H54 (cell line): Measurements from ENCODE around the gene SLC16A10.

Experiments
- DNase-seq: peaks from one replicate; pipeline ENCODE4 v3.0.0; 2011; ENCODE audit warnings: low spot score, mixed read lengths; ENCODE audit not compliant: insufficient read length
- FAIRE-seq: peaks from 3 replicates; lab custom pipeline; 2011; peaks lifted over from hg19 to GRCh38; lab: Jason Lieb, UNC
- POLR2A ChIP-seq: IDR thresholded peaks from 2 replicates; pipeline ENCODE4 v1.6.1; 2011; ENCODE audit warnings: low read depth, mild to moderate bottlenecking, low read length

Gene SLC16A10

GRCh38 chr6:111265842-111266241 is 178.5 kb downstream of the SLC16A10 start:
- FAIRE-seq (no peak), DNase-seq (no peak)
- TF ChIP-seq POLR2A = no peak

DNA sequence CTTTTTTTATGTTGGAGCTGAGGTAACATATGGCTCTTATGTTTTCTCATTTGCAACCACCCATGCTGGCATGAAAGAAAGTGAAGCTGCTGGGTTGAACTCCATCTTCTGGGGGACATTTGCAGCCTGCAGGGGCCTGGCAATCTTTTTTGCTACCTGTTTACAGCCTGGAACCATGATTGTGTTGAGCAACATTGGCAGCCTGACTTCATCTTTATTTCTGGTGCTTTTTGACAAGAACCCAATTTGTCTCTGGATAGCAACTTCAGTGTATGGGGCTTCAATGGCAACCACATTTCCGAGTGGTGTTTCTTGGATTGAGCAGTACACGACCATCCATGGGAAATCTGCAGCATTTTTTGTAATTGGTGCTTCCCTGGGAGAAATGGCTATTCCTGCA is 179.0 kb downstream of the SLC16A10 start:
- FAIRE-seq (no peak), DNase-seq (no peak)
- TF ChIP-seq POLR2A = no peak

GRCh38 chr6:111267764-111268333 is 180.5 kb downstream of the SLC16A10 start:
- no peak for TF ChIP-seq POLR2A
- FAIRE-seq (no peak), DNase-seq (no peak)

- no peak for TF ChIP-seq POLR2A
- DNase-seq = no peak
- no peak for FAIRE-seq
Measured at GRCh38 chr6:111269401-111269970, 182.2 kb downstream of the SLC16A10 start.

- TF ChIP-seq POLR2A = no peak
- DNase-seq (no peak), FAIRE-seq (no peak)
Measured at GRCh38 chr6:111270121-111270520, 182.8 kb downstream of the SLC16A10 start.

- TF ChIP-seq POLR2A = no peak
- no peak for DNase-seq
- no peak for FAIRE-seq
Measured at GRCh38 chr6:111274593-111275217, 187.4 kb downstream of the SLC16A10 start.

DNA sequence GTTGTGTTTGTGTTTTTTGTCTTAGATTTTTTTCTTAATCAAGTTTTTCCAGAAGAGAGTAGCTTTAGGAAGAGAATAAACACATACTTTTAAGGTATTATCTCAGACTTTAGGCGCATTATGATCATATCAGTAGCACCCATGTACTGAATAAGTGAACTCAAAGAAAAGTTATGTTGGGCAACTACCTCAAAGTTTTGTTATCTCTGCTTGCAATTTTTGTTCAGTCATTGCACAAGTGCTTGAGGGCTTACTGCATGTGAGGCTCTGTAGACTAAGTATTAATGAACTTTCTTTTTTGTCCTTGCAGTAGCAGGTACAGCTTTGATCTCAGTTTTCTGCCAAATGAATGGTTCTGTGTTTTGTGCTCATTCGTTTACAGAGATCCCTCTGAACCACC is 189.0 kb downstream of the SLC16A10 start:
- no peak for FAIRE-seq
- DNase-seq = no peak

GRCh38 chr6:111276736-111277135 is 189.4 kb downstream of the SLC16A10 start:
- no peak for TF ChIP-seq POLR2A
- no peak for DNase-seq
- no peak for FAIRE-seq

More for the DNA sequence above, 189.0 kb downstream of the SLC16A10 start:
- no peak for TF ChIP-seq POLR2A

GRCh38 chr6:111277819-111278218 is 190.5 kb downstream of the SLC16A10 start:
- DNase-seq (no peak), FAIRE-seq (no peak)
- no peak for TF ChIP-seq POLR2A

DNA sequence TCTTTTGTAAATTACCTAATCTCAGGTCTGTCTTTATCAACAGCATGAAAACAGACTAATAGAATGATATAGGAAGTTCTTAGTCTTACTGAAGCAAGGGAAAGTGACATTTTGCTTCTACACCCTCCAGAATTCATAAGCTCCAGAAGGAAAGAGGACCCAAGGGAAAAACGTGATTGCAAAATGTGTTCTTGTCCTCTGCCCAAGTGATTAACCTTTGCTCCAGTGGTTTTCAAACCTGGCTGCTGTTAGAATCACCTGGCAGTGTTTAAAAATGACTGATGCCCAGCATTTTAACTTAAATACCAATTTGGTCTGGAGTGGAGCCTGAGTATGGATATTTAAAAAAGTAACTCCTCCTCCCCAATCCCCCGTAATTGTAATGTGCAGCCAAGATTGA is 191.4 kb downstream of the SLC16A10 start:
- DNase-seq (no peak), FAIRE-seq (no peak)
- TF ChIP-seq POLR2A = no peak

- TF ChIP-seq POLR2A = no peak
- FAIRE-seq (no peak), DNase-seq (no peak)
Measured at GRCh38 chr6:111280445-111280955, 193.2 kb downstream of the SLC16A10 start.
